HepG2 (cell line): ENCODE results near the gene ANKS1B.

Source experiments
- BCLAF1 ChIP-seq: fragments of 450-650 bp; IDR thresholded peaks from 2 replicates; pipeline ENCODE4 v1.6.1; 2017; ENCODE audit warnings: mild to moderate bottlenecking
- CHCHD3 ChIP-seq: sonication (generic); formaldehyde crosslinking; IDR thresholded peaks from 2 replicates; pipeline ENCODE4 v1.8.0; 2022; ENCODE audit warnings: mild to moderate bottlenecking, missing genetic modification reagents, moderate library complexity
- CREM ChIP-seq, 2 experiments: sonication (generic) in 1 of 2; formaldehyde crosslinking in 1 of 2; IDR thresholded peaks; 2 replicates each; pipeline versions ENCODE4 v1.4.0 to v1.6.1; 2016 to 2020; ENCODE audit warnings: antibody characterized with exemption in 1 of 2, mild to moderate bottlenecking in 1 of 2, missing genetic modification reagents in 1 of 2
- EP300 ChIP-seq, 3 experiments: sonication (generic) in 1 of 3; formaldehyde crosslinking in 1 of 3; IDR thresholded peaks; 2 replicates each; pipeline versions ENCODE4 v1.5.1 to v1.6.1; 2011 to 2020; ENCODE audit warnings: low read depth in 2 of 3, low read length in 2 of 3, borderline replicate concordance in 1 of 3, improper control_type of control experiment in 1 of 3, mild to moderate bottlenecking in 1 of 3, missing genetic modification reagents in 1 of 3, moderate library complexity in 1 of 3
- GFI1 ChIP-seq: sonication (generic); formaldehyde crosslinking; IDR thresholded peaks from 2 replicates; pipeline ENCODE4 v1.5.0; 2020; ENCODE audit warnings: missing genetic modification reagents, mild to moderate bottlenecking, borderline replicate concordance
- IRF1 ChIP-seq: sonication (generic); formaldehyde crosslinking; IDR thresholded peaks from 2 replicates; pipeline ENCODE4 v1.4.0; 2020; ENCODE audit warnings: low read depth, mild to moderate bottlenecking, missing genetic modification reagents
- ZBTB21 ChIP-seq: sonication (generic); formaldehyde crosslinking; IDR thresholded peaks from 2 replicates; pipeline ENCODE4 v1.4.0; 2020; ENCODE audit warnings: missing genetic modification reagents
- ZBTB42 ChIP-seq: sonication (generic); formaldehyde crosslinking; IDR thresholded peaks from 2 replicates; pipeline ENCODE4 v1.5.0; 2020; ENCODE audit warnings: mild to moderate bottlenecking, missing genetic modification reagents

- no peak for TF ChIP-seq ZBTB42 (CRISPR knock-in tag)
- no peak for TF ChIP-seq GFI1 (CRISPR knock-in tag)
- no peak for TF ChIP-seq ZBTB21 (CRISPR knock-in tag)
- no peak for TF ChIP-seq BCLAF1
- TF ChIP-seq IRF1 (CRISPR knock-in tag): no peak
- TF ChIP-seq CHCHD3 (CRISPR knock-in tag): no peak
- no peak for TF ChIP-seq EP300 (IDR thresholded peaks at IDR 0.05; ENCODE audit: low read depth in 2 of 2, low read length in 2 of 2)
- no peak for TF ChIP-seq EP300 (CRISPR knock-in tag; IDR thresholded peaks at IDR 0.05; ENCODE audit: borderline replicate concordance)
- TF ChIP-seq CREM (IDR thresholded peaks at IDR 0.05): no peak
- no peak for TF ChIP-seq CREM (CRISPR knock-in tag; IDR thresholded peaks at IDR 0.05)
These were observed 1247.4 kb downstream of the ANKS1B start for GRCh38 chr12:98737322-98737712.
